Body of pancreas (tissue), 4 donors: ENCODE measurements around the gene DAB2IP.

Experiments
- CTCF ChIP-seq, 7 experiments: fragments of 450-650 bp in 4 of 7; fragments of 200-600 bp in 3 of 7; sonication (generic) in 3 of 7; IDR thresholded peaks; one replicate each; pipeline ENCODE4 v1.5.1; 2016 to 2019; ENCODE audit warnings: antibody characterized with exemption in 7 of 7
- POLR2A ChIP-seq, 3 donors: fragments of 450-650 bp; IDR thresholded peaks; one replicate each; pipeline ENCODE4 v1.6.1; 2016; ENCODE audit warnings: antibody characterized with exemption in 3 of 3, mild to moderate bottlenecking in 2 of 3

GRCh38 chr9:121816449-121816817, 165.0 kb downstream of the DAB2IP start:
- TF ChIP-seq CTCF (IDR thresholded peaks at IDR 0.05), result no peak
- no peak for TF ChIP-seq POLR2A (IDR thresholded peaks at IDR 0.05)
